Stimulated activated CD8-positive, alpha-beta memory T cell treated with anti-CD3 and anti-CD28 coated beads, Interleukin-2, amount 100 ng/mL, for 1 hour (primary cell): ENCODE results near the gene TRABD.

Experiments used
- DNase-seq, 2 donors: peaks; one replicate each; pipeline ENCODE4 v3.0.0-alpha.2; 2020; ENCODE audit warnings: low read depth in 2 of 2

The TRABD gene

DNA sequence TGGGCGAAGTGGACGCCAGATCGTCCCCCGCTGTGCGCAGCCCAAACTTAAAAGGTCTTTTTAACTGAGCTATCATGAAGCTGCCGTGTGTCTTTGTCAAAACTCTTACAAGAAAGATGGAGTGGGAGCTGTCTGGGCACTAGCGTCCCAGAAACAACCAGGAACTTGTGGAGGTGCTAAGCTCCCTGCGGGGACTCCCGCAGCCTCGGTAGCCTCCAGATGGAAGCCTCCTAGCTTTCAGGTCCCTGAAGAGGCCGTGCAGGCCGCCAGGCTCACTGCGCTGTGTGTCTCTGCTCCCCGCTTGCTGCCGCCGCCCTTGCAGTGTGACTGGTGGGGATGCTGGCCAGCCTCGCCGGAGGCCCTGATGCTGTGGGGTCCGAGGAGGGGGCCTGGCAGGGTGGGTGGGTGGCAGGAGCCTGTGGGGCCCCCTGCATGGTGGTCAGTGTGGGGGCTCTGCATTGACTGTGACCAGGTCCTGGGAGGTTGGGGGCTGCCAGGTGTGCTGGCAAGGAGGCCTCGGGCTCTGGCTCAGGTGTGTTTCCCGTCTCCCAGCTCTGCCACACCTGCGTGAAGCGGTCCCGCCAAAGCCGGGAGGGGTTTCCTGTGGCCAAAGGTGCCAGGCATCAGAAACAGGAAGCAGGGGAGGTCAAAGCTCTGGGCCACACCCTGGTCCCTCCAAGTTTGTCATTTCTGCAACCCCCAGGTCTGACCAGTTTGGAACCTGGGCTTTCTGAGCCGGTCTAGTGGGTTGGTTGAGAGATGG, 1.2 kb downstream of the TRABD start:
- no peak for DNase-seq

DNA sequence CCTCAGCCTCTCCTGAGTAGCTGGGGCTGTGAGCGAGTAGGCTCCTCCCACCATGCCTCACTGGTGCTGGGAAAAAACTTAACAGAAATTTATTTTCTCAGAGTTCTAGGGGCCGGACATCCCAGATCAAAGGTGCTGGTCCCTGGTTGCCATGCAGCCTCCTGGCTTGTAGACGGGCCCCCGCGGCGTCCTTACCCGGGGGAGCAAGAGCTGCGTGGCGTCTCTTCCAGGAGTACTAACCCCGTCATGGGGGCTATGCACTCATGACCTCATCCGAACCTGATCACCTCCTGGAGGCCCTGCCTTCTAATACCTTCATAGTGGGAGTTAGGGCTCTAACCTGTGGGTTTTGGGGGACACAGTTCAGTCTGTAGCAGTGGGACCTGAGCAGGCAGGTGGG, 2.6 kb downstream of the TRABD start:
- DNase-seq: no peak

DNA sequence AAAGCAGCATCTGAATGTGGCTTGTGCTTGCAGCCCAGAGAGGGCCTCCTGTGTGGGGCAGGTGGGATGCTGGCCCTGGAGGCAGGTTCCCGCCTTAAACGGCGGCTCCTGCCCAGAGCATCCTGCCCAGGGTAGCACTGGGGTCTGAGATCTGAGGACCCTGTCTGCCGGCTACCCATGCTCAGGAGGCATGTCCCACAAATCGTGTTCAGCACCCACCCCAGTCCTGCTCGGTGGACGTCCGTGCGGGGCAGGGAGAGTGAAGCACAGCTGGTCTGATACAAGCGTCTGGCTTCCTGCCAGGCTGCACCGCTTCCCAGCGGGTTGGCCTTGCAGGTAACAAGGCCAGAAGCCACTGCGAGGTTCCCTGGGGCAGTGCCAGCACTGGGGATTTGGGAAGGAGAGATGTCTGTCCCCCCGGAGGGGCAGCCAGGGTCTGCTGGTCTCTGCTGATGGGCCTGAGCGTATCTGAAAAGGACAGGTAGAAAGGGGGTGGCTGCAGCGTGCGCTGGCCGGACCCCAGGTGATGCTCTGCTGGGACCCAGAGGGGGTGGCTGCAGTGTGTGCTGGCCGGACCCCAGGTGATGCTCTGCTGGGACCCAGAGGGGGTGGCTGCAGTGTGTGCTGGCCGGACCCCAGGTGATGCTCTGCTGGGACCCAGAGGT, 3.6 kb downstream of the TRABD start:
- DNase-seq: no peak

DNA sequence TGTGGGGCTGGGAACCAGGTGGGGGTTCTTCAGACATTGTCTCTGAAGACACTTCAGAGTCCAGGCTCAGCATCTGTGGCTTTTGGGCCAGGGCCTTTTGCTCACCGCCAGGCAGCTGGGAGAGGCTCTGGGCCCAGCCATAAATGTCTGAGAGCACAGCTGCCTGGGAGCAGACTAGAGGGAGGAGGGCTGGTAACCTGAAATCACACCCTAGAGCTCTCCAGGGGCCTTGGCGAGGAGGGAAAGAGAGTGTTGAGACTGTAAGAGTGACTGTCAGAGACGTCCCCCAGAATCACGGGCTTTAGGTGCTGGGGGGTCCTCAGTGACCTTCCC, 4.1 kb downstream of the TRABD start:
- no peak for DNase-seq

DNA sequence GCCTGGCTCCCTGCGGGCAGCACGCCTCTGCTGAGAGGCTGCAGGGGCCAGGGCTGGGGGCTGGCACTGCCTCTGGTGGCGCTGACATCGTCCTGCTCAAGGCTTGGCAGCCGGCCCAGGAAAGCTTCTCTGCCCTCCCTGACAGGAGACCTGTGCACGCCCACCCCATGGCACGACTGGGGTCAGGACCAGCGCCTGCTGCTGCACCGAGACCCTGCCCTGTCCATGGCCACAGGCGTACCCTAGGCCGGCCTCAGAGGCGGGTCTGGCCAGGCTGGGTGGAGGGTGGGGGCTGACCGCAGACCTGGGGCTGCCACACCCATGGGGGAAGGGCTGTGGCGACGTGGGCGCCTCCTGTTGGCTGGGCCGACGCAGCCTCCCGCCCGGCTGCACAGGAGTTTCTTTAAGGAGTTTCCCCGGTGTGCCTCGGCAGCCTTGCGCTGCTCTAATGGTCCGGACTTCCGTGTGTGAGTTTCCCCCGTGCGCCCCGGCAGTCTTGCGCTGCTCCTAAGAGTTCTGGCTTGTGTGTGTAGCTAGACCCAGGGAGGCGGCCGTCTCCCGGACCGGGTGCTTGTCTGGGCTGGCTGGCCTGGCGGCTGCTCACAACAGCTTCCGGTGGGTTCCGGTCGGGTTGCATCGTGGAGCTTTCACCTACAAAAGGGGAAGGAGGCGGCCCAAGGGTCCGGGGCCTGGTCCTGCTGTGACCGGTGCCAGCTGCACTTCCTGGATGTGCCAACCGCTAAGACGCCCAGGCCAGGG, 4.6 kb downstream of the TRABD start:
- DNase-seq: peak; percentile 56 to 61

DNA sequence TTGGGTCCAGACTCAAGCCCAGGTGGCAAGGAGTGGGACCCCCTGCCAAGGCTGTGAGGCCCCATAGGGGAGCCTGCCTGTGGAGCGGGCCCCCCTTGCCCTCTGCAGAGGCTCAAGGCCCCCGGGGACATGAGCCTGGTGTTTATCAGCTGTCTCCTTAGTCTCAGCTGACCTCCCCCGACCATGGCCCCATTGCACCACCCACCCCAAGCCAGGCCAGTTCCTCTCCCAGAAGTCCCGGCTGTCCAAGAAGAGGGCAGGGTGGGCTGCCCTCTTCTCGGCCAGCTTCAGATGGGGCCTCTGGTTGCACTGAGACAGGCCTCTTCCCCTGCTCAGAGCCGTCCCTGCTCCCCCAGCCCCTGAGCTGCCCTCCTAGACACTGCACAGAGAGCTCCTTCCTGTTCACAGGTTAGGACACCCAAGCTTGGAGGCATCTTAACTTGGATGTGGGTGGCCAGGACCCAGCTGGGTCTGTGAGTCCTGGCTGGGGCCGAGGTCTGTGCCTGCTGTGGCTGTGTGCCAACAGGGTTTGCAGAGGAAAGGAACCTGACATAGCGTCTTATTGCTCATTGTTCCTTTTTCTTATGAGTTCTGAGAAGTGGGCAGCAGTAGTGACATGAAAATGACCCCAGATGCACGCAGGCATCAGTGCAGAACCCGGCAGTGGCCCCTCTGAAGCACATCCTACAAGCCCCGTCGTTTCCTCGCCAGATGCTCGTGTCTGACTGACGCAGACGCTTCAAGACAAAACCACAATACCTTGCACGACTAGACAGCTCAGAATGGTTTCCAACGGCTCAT, 5.4 kb downstream of the TRABD start:
- peak; percentile 64 to 68 for DNase-seq

DNA sequence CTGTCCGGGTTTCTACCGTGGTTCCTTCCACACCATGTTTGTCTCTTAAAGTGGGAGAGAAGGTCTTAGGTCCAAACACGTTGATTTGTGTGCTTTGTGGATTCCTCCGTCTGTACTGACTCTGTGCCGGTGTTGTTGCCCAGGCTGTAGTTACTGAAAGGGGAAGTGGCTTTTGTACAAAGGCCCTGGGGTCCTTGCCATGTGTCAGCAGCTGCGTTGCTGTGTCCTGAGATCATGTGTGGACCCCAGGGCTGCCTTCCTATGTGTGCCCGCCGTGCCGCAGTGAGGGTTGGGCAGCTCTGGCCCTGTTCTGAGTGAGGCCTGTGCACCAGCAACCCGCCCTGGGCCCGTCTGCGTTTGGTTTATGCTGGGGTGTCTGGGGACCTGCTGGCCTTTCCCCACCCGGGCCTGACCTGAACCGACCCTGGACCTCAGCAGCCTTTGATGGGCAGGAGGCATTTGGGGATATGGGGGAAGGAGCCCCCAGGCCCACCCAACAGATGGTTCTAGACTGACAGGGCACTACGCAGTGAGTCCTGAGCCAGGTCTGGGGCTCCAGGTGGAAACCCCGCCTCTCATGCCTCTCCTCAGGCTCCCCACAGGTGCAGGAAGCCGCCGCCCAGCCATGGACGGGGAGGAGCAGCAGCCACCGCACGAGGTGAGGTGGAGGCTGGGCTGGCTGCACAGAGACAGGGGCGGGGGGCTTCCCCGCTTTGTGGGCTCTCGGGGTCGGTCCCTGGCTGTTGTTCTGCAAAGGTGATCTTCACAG, 6.9 kb downstream of the TRABD start:
- DNase-seq: no peak

DNA sequence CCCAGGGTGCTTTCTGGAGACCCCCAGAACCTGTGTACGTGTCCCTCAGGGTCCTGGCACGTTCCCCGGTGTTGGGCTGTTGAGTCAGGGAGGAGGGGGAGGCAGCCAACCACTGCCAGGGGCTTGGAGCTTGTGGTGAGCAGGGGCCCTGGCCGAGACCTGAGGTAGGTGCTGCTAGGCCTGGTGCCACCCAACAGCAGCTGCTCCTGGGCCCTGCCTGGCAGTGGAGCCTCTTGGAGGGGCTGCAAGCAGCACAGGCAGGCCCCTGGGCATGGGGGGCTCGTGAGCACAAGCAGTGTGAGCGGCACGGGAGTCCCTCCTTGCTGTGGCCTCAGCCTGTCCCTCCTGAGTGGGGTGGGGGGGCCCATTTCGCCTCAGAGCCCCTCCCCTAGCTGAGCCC, 7.9 kb downstream of the TRABD start:
- DNase-seq: no peak

DNA sequence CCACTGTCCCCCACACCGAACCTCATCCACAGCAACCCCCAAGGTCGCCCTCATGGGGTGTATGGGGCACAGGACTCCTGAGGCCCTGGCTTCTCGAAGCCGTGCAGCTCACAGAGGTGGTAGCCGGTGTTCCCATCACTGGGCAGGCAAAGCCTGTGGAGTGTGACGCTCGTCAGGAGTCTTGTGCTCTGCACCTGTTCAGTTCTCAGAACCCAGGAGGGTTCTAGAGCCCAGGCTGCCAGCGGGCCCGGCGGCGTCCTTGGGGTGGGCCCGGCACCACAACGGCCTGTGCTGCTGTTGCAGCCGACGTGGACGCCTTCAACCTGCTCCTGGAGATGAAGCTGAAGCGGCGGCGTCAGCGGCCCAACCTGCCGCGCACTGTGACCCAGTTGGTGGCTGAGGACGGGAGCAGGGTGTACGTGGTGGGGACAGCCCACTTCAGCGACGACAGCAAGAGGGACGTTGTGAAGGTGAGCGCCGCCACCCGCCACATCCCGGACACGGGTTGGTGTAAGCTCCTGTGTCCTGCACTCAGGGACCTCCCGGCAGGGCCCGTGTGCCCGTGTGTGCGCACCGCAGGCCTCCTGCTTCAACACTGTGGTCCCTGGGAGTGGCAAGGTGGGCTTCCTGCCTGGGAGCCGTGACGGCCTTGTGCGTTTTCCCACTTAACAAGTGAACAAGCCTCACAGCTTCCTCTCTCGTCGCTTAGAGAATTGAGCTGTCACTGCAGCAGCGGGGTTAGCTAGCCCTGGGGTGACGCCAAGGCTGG, 8.5 kb downstream of the TRABD start:
- DNase-seq: no peak

DNA sequence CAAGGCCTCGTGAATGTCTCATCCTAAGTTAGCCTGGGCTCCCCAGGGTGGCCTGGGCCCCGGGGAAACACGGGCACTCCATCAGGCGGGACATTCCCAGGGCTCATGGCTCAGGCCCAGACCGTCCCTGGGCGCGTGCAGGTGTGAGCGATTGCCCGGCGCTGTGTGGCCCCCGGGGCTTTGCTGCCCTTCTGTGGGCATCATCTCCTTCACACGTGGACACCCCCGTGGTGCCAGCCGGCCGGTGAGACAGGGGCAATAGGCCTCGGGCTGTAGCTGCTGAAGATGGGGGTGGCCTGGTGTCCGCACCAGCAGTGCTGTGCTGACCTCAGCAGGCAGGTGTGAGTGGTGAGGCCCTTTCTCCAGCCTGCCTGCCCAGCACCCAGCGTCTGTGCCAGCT, 10.5 kb downstream of the TRABD start:
- no peak for DNase-seq

DNA sequence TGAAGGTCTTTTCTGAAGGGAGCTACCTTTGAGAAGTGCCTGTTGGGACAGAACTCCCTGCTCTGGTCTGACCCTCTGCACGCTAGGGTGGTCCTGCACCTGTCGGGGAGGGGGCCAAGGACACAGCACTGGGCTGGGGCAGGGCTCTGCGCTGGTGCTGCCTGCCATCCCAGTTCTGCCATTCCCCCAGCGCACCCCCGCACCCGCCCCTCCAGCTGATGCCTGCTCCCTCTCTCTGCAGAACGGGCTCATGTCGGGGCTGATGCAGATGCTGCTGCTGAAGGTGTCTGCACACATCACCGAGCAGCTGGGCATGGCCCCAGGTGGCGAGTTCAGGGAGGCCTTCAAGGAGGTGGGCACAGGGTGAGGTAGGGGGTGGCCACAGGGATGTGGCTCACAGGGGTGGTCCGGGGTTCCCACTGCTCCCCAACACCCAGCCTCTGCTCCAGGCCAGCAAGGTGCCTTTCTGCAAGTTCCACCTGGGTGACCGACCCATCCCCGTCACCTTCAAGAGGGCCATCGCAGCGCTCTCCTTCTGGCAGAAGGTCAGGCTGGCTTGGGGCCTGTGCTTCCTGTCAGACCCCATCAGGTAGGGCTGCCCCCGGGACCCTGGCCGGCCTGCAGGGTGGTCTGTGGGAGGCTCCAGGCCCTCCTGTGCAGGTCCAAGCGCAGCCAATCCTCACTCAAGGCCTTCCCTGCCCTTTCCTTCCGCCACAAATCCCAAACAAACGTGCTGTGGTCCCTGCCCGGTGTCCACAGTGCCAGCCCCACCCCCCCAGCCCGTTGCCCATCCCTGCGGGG, 11.5 kb downstream of the TRABD start:
- DNase-seq: no peak

DNA sequence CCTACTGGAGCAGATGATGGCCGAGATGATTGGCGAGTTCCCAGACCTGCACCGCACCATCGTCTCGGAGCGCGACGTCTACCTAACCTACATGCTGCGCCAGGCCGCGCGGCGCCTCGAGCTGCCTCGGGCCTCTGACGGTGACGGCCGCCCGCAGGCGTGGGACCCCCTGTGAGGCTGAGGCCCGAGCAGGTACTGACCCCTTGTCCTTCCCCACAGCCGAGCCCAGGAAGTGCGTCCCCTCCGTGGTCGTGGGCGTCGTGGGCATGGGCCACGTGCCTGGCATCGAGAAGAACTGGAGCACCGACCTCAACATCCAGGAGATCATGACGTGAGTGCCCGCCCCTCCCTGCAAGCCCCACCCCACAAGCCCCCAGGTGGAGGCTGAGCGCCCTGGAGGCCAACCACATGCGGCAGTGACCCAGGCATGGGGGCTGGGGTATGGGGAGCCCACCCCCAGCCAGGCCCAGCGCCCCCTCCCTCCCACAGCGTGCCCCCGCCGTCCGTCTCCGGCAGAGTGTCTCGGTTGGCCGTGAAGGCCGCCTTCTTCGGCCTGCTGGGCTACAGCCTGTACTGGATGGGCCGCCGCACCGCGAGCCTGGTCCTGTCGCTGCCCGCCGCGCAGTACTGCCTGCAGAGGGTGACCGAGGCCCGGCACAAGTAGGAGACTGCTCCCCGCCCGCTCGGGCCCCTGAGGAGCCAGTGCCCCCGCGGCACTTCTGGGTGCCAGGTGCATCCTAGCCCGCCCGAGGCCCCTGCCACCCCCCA, 12.3 kb downstream of the TRABD start:
- no peak for DNase-seq

DNA sequence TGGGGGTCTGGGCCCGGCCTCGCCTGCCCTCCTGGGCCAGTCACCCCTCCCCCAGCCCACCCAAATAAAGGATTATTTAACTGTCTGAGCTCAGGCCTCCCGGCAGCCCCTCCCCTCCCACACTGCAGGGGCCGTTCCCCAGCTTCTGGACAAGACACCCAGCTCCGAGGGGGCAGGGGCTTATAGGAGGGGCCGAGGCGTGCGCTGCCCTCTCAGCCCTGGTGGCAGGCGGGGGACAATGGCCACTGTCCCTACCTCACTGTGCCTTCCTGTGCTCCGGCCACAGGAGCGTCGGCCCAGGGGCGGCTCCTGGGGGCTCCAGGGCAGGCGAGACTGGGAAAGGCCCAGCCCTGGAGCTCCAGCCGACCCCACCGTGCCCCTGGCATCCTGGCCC, 12.9 kb downstream of the TRABD start:
- no peak for DNase-seq

DNA sequence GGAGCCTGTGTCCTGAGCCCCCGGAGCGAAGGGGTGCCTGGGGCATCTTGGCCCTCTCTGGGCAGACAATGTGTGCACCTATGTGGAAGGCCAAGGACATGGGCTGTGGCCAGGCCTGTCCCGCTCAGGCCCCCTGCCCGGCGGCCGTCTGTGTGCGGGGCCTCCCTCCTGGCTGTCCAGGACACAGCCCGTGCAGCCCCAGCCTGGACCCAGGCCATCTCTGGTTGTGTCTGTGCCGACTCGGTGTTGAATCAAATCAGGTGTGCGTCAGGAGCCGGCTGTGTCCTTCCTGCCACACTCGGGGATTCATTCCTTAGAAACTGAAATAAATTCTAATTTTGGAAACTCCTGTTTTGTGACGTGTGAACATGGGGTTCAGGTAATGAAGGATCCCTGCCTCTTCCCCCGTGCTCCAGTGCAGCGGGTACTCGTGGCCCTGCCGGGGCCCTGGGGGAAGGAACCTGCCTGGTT, 13.6 kb downstream of the TRABD start:
- DNase-seq: no peak

DNA sequence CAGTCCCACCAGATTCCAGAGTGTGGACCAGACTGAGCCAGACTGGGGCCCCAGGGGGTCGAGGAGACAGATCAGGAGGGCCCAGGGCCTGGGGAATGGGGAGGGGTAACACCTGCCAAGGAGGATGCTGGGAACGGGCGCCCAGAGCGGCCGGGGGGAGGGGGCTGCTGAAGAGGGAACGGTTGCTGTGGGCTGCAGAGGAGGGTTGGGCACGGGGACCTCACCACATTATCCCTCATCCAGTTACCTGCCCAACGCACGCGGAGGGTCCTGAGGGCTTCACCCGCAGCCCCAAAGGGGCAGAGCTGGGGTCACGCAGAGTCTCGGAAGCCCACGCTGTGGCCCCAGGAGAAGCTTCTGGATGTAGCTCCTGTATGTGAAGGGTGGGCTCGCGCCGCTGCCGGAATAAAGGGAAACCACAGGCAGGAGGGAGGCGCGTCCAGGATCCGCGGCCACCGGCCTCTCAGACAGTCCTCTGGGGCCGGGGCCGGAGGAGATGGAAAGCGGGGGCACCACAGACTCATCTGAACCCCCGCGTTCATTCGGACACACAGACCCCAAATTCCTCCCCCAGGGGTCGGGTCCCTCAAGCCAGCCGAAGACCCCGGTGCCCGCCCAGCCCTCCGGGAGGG, 14.2 kb downstream of the TRABD start:
- no peak for DNase-seq

DNA sequence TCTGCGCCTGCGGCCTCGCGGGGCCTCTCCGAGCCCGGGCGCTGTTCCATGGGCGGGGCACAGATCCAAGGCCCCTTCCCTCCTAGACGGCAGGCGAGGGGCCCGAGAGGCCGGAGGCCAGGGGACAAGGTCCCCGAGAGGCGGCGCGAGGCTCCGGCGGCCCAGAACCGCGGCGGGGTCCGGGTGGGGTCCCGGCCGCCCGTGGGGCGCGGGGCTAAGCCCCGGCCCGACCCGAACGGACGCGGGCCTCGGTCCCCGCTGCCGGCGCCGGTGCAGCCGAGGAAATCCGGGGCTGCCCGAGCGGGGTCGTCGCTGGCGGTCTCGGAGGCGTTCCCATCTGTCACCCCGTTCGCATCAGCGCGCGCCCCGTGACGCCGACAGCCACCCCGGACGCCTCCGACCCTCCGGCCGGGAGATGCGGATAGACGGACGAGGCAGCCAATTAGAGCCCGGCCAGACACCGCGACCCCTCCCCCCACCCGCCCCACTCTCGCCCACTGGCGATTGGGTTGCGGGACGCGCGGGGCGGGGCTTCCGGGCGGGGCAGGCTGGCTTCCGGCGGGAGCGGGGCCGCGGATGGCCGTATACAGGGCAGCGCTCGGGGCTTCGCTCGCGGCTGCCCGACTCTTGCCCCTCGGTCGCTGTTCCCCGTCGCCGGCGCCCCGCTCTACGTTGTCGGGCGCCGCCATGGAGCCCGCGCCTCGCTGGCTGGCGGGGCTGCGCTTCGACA, 14.9 kb downstream of the TRABD start, which contains the start of gene SELENOO:
TSS of gene SELENOO (plus strand) at position 551 of the 730 bp plus-strand sequence. CDS start at position 577, 26 bp downstream.
- DNase-seq: peak; percentile 78 to 86
